ENCODE data around the gene NEUROD2. TPM values are rescaled to one million over a fixed set of nuclear protein-coding genes. Genes with fewer than 3 reads are reported as not detected.

Gene NEUROD2
- polyA plus RNA-seq, 2 of the 4 experiments (the other 2 are of a cell fraction): not detected

- no peak for TF ChIP-seq POLR2AphosphoS2 (conservative IDR thresholded peaks at IDR 0.05; ENCODE audit: low read length)
- no peak for TF ChIP-seq NR3C1 (IDR thresholded peaks at IDR 0.05)
- TF ChIP-seq SMC3 (IDR thresholded peaks at IDR 0.05): peak; percentile 98
Observed at GRCh38 chr17:39621523-39622379, 14.0 kb upstream of the NEUROD2 start (continued).

- POLR2A ChIA-PET: interaction anchor here (0.6 to 1.5 kb wide), 3 partner anchors 30 to 361 kb away, joined by 3 read pairs; partner anchors contain the start of gene PSMD3
- ATAC-seq (no peak), DNase-seq (ENCODE audit: low read depth in 1 of 2, low spot score in 1 of 2) (no peak), FAIRE-seq (no peak)
- H3K9me3 ChIP-seq: no peaks in the 10 kb centered on the region
- H3K4me2 ChIP-seq: no peak overlapping the region
- 40% methylated on average over 1 of the region's 1 CpG for WGBS (ENCODE audit: missing lambda C conversion rate)
- H3K4me3 ChIP-seq: no peak overlapping the region
- CTCF ChIA-PET: interaction anchor here (0.6 to 58.8 kb wide), 11 partner anchors 3 to 413 kb away, joined by 3 to 1581 read pairs (median 118); partner anchors contain the start of genes ERBB2, MIEN1, NEUROD2 and PGAP3
- TF ChIP-seq EHF (CRISPR knock-in tag; IDR thresholded peaks at IDR 0.05) (no peak), ZFP36 (IDR thresholded peaks at IDR 0.05; ENCODE audit: borderline replicate concordance, partially characterized antibody) (peak; percentile 32)
- no peak overlapping the region for H3K27ac ChIP-seq
- H3K4me1 ChIP-seq: peaks cover 13% of the 10 kb centered on the region
Observed at GRCh38 chr17:39619786-39620101, 12.0 kb upstream of the NEUROD2 start.

- ChIA-PET POLR2A (interaction anchor here (0.6 to 1.5 kb wide), 4 partner anchors 31 to 361 kb away, joined by 3 to 4 read pairs (median 3); partner anchors contain the start of genes PGAP3 and PSMD3), CTCF (interaction anchor here (1.1 to 58.8 kb wide), 10 partner anchors 2 to 413 kb away, joined by 3 to 1581 read pairs (median 168); partner anchors contain the start of genes ERBB2, MIEN1, NEUROD2 and PGAP3)
- Histone ChIP-seq H3K27ac (peak overlapping the region; percentile 89 to 92), H3K4me2 (peak overlapping the region; percentile 94), H3K4me3 (peak overlapping the region; percentile 78; the same call in 2 of the 3 replicates), H3K9me3 (no peaks in the 10 kb centered on the region), H3K4me1 (peaks cover 13% of the 10 kb centered on the region)
- no peak for TF ChIP-seq RFX5 (IDR thresholded peaks at IDR 0.05)
- TF ChIP-seq POLR2A (IDR thresholded peaks at IDR 0.05; ENCODE audit: low read length): no peak
- no peak for TF ChIP-seq RAD21 (conservative IDR thresholded peaks at IDR 0.05 in 1 of 2, IDR thresholded peaks at IDR 0.05 in 1 of 2)
- ATAC-seq (no peak), FAIRE-seq (no peak), DNase-seq (ENCODE audit: low read depth in 1 of 2, low spot score in 1 of 2) (no peak)
- 65% methylated on average over 13 of the region's 13 CpGs for WGBS (ENCODE audit: missing lambda C conversion rate)
Observed at GRCh38 chr17:39618956-39619785, 11.5 kb upstream of the NEUROD2 start.

- Histone ChIP-seq H3K27ac (peak overlapping the region; percentile 89 to 92), H3K4me1 (peaks cover 13% of the 10 kb centered on the region), H3K4me3 (peak overlapping the region; percentile 78), H3K9me3 (no peaks in the 10 kb centered on the region), H3K4me2 (peak overlapping the region; percentile 94)
- ATAC-seq: peak; percentile 21 to 33
- TF ChIP-seq CTCF (IDR thresholded peaks at IDR 0.05) (no peak), E2F6 (IDR thresholded peaks at IDR 0.05; ENCODE audit: borderline replicate concordance, low read depth) (peak; percentile 4; the same call in 1 of the 2 replicates), CHD4 (IDR thresholded peaks at IDR 0.05; ENCODE audit: borderline replicate concordance) (peak; percentile 61; the same call in 1 of the 2 replicates), RCOR1 (IDR thresholded peaks at IDR 0.05; ENCODE audit: low read depth, low read length) (no peak), RFX5 (IDR thresholded peaks at IDR 0.05) (no peak), MAX (IDR thresholded peaks at IDR 0.05) (peak; percentile 25; the same call in 1 of the 2 replicates)
- WGBS (ENCODE audit: missing lambda C conversion rate): 1% methylated on average over 29 of the region's 33 CpGs
- peak in 1 of 2 experiments; percentile 65 for DNase-seq (ENCODE audit: low read depth in 1 of 2, low spot score in 1 of 2)
- CTCF ChIA-PET: interaction anchor here (0.7 to 58.8 kb wide), 10 partner anchors 1 to 575 kb away, joined by 3 to 1581 read pairs (median 168); partner anchors contain the start of genes ERBB2, MIEN1, NEUROD2 and PGAP3
- POLR2A ChIA-PET: interaction anchor here (1.0 to 1.5 kb wide), 3 partner anchors 69 to 362 kb away, joined by 3 to 4 read pairs (median 3); partner anchors contain the start of genes PGAP3 and PSMD3
- FAIRE-seq: no peak
Observed at GRCh38 chr17:39618246-39618913, 10.7 kb upstream of the NEUROD2 start.
